ENCODE data around the gene CFAP91. TPM values are rescaled to one million over a fixed set of nuclear protein-coding genes. Genes with fewer than 3 reads are reported as not detected.

Gene CFAP91
- total and polyA plus RNA-seq, 2 experiments from 2014 or later, result 2.4 to 3.7 TPM

DNA sequence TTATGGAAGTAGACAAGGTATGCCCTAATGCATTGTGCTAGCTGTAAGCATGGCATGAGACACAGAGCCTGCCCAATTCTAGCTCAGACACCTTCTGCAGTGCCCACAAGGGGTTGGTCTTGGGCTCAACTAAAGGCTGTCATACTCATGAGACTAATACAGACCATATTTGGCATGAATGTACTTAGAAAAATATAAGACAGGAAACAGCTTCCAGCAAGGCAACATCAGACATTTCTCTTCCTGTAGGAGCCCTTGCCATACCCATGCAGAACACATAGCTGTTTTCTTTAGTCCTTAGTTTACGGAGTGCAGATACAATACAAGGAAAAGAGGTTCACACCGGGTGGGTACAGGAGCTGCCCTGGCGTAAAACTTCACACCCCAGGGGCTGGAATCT is 48.6 kb downstream of the CFAP91 start:
- Mint-ChIP-seq H3K4me1 (no peaks in the 10 kb centered on the region), H3K27ac (no peak overlapping the region), H3K36me3 (ENCODE audit: low read depth) (no peaks in the 10 kb centered on the region), H3K27me3 (ENCODE audit: insufficient read depth, low read depth, poor library complexity) (no peaks in the 10 kb centered on the region), H3K9me3 (peaks cover 4% of the 10 kb centered on the region; the same call in 1 of the 3 replicates), H3K4me3 (no peak overlapping the region)
- no peaks in the 10 kb centered on the region for H3K27me3 ChIP-seq (ENCODE audit: insufficient read depth)
- H3K36me3 ChIP-seq (ENCODE audit: insufficient read depth), result no peaks in the 10 kb centered on the region
- no peaks in the 10 kb centered on the region for H3K4me1 ChIP-seq (ENCODE audit: insufficient read depth)
- DNase-seq (ENCODE audit: low spot score) (no peak), ATAC-seq (no peak)
- H3K79me2 ChIP-seq (replicated peaks; ENCODE audit: insufficient read depth), result no peaks in the 10 kb centered on the region
- no peak overlapping the region for H2AFZ ChIP-seq
- H3F3A ChIP-seq (replicated peaks; ENCODE audit: low read depth), result no peaks in the 10 kb centered on the region
- H3K27ac ChIP-seq (ENCODE audit: low read depth), result no peak overlapping the region
- no peaks in the 10 kb centered on the region for H4K20me1 ChIP-seq (replicated peaks; ENCODE audit: insufficient read depth)
- H3K4me2 ChIP-seq, result no peak overlapping the region
- no peak overlapping the region for H3K4me3 ChIP-seq
- TF ChIP-seq ZNF114 (CRISPR knock-in tag; IDR thresholded peaks at IDR 0.05) (no peak), POLR2AphosphoS5 (IDR thresholded peaks at IDR 0.05; ENCODE audit: low read depth) (no peak), ZNF331 (CRISPR knock-in tag; IDR thresholded peaks at IDR 0.05; ENCODE audit: low read depth) (no peak), NANOG (IDR thresholded peaks at IDR 0.05; ENCODE audit: borderline replicate concordance) (no peak), STAT1 (IDR thresholded peaks at IDR 0.05; ENCODE audit: unreplicated experiment) (no peak), CREB1 (CRISPR knock-in tag; IDR thresholded peaks at IDR 0.05; ENCODE audit: low read depth) (no peak), ZNF462 (CRISPR knock-in tag; IDR thresholded peaks at IDR 0.05) (no peak), EZH2 (IDR thresholded peaks at IDR 0.05; ENCODE audit: low read depth, unreplicated experiment) (no peak), EZH2phosphoT487 (IDR thresholded peaks at IDR 0.05; ENCODE audit: unreplicated experiment) (no peak), CTCF (conservative IDR thresholded peaks at IDR 0.05; ENCODE audit: low read depth in 2 of 2) (no peak), JUNB (IDR thresholded peaks at IDR 0.05; ENCODE audit: unreplicated experiment) (no peak)
- TF ChIP-seq, protein P1, sequence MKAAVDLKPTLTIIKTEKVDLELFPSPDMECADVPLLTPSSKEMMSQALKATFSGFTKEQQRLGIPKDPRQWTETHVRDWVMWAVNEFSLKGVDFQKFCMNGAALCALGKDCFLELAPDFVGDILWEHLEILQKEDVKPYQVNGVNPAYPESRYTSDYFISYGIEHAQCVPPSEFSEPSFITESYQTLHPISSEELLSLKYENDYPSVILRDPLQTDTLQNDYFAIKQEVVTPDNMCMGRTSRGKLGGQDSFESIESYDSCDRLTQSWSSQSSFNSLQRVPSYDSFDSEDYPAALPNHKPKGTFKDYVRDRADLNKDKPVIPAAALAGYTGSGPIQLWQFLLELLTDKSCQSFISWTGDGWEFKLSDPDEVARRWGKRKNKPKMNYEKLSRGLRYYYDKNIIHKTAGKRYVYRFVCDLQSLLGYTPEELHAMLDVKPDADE (IDR thresholded peaks at IDR 0.05), result no peak
- TF ChIP-seq, protein P2, sequence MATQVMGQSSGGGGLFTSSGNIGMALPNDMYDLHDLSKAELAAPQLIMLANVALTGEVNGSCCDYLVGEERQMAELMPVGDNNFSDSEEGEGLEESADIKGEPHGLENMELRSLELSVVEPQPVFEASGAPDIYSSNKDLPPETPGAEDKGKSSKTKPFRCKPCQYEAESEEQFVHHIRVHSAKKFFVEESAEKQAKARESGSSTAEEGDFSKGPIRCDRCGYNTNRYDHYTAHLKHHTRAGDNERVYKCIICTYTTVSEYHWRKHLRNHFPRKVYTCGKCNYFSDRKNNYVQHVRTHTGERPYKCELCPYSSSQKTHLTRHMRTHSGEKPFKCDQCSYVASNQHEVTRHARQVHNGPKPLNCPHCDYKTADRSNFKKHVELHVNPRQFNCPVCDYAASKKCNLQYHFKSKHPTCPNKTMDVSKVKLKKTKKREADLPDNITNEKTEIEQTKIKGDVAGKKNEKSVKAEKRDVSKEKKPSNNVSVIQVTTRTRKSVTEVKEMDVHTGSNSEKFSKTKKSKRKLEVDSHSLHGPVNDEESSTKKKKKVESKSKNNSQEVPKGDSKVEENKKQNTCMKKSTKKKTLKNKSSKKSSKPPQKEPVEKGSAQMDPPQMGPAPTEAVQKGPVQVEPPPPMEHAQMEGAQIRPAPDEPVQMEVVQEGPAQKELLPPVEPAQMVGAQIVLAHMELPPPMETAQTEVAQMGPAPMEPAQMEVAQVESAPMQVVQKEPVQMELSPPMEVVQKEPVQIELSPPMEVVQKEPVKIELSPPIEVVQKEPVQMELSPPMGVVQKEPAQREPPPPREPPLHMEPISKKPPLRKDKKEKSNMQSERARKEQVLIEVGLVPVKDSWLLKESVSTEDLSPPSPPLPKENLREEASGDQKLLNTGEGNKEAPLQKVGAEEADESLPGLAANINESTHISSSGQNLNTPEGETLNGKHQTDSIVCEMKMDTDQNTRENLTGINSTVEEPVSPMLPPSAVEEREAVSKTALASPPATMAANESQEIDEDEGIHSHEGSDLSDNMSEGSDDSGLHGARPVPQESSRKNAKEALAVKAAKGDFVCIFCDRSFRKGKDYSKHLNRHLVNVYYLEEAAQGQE (IDR thresholded peaks at IDR 0.05; ENCODE audit: unreplicated experiment), result no peak
- H3K9me2 ChIP-seq (ENCODE audit: insufficient read depth), result 0 out of 2 replicates have a peak, but pooled peaks cover 5% of the 10 kb centered on the region

Data from GM23338 (cell line).